Measurements from ENCODE around the gene ZBTB8OS. TPM values are rescaled to one million over a fixed set of nuclear protein-coding genes. Genes with fewer than 3 reads are reported as not detected.

The ZBTB8OS gene
- total RNA-seq, 2 experiments from 2014 or later, result 23.9 to 24.1 TPM

- no peak for ATAC-seq (ENCODE audit: poor library complexity)
- intact Hi-C loops (cut with DNase I, micrococcal nuclease), result no loop called here
- no peaks in the 10 kb centered on the region for H3K36me3 ChIP-seq (ENCODE audit: insufficient read depth, low read length)
- no peak for DNase-seq
- no peaks in the 10 kb centered on the region for H3K27me3 ChIP-seq (ENCODE audit: control insufficient read depth in 1 of 2, insufficient read depth in 2 of 2, low read length in 2 of 2)
- Mint-ChIP-seq H3K27ac (no peak overlapping the region), H3K4me1 (ENCODE audit: low read depth) (no peaks in the 10 kb centered on the region), H3K4me3 (no peak overlapping the region), H3K36me3 (ENCODE audit: low read depth) (no peaks in the 10 kb centered on the region), H3K9me3 (no peaks in the 10 kb centered on the region), H3K27me3 (peaks cover 4% of the 10 kb centered on the region)
- H3K4me3 ChIP-seq (ENCODE audit: low read length), result no peak overlapping the region
- ChIA-PET POLR2A (interaction anchor here (0.7 kb wide), 1 partner anchor 45 kb away, joined by 4 read pairs; the partner anchor contains the start of gene RBBP4), CTCF (interaction anchor here (3.1 kb wide), 1 partner anchor 17 kb away, joined by 11 read pairs; no protein-coding TSS in a partner anchor)
- H3K9me3 ChIP-seq (ENCODE audit: control insufficient read depth in 1 of 2, insufficient read depth in 1 of 2, low read length in 2 of 2), result no peaks in the 10 kb centered on the region
- H3K4me1 ChIP-seq (ENCODE audit: insufficient read depth, low read length), result peaks cover 7% of the 10 kb centered on the region
- no peak for TF ChIP-seq CTCF (IDR thresholded peaks at IDR 0.05)
- no peak overlapping the region for H3K27ac ChIP-seq (ENCODE audit: low read depth in 1 of 2, low read length in 2 of 2)
Measured at GRCh38 chr1:32695098-32695904, 45.0 kb upstream of the ZBTB8OS start.

- Mint-ChIP-seq H3K9me3 (no peaks in the 10 kb centered on the region), H3K27me3 (no peaks in the 10 kb centered on the region), H3K4me3 (no peak overlapping the region), H3K36me3 (ENCODE audit: low read depth) (no peaks in the 10 kb centered on the region), H3K4me1 (ENCODE audit: low read depth) (no peaks in the 10 kb centered on the region), H3K27ac (no peak overlapping the region)
- no peak overlapping the region for H3K27ac ChIP-seq (ENCODE audit: low read depth in 1 of 2, low read length in 2 of 2)
- POLR2A ChIA-PET, result no interaction called here
- DNase-seq, result no peak
- no peak overlapping the region for H3K4me3 ChIP-seq (ENCODE audit: low read length)
- H3K36me3 ChIP-seq (ENCODE audit: insufficient read depth, low read length), result no peaks in the 10 kb centered on the region
- intact Hi-C loops (cut with DNase I, micrococcal nuclease), result no loop called here
- no peaks in the 10 kb centered on the region for H3K27me3 ChIP-seq (ENCODE audit: control insufficient read depth in 1 of 2, insufficient read depth in 2 of 2, low read length in 2 of 2)
- CTCF ChIA-PET, result interaction anchor here (3.1 kb wide), 1 partner anchor 19 kb away, joined by 11 read pairs; no protein-coding TSS in a partner anchor
- no peak for ATAC-seq (ENCODE audit: poor library complexity)
- no peaks in the 10 kb centered on the region for H3K9me3 ChIP-seq (ENCODE audit: control insufficient read depth in 1 of 2, insufficient read depth in 1 of 2, low read length in 2 of 2)
- H3K4me1 ChIP-seq (ENCODE audit: insufficient read depth, low read length), result peaks cover 7% of the 10 kb centered on the region
- no peak for TF ChIP-seq CTCF (IDR thresholded peaks at IDR 0.05)
Measured at GRCh38 chr1:32693455-32694174, 43.3 kb upstream of the ZBTB8OS start.

GRCh38 chr1:32686387-32686786 lies 36.0 kb upstream of the ZBTB8OS start:
- H3K27ac Mint-ChIP-seq, result no peak overlapping the region

More at GRCh38 chr1:32686387-32686786, 36.0 kb upstream of the ZBTB8OS start:
- Mint-ChIP-seq H3K4me3 (no peak overlapping the region), H3K27me3 (no peaks in the 10 kb centered on the region), H3K9me3 (no peaks in the 10 kb centered on the region), H3K4me1 (ENCODE audit: low read depth) (no peaks in the 10 kb centered on the region), H3K36me3 (ENCODE audit: low read depth) (peaks cover 49% of the 10 kb centered on the region)
- Histone ChIP-seq H3K27me3 (ENCODE audit: control insufficient read depth in 1 of 2, insufficient read depth in 2 of 2, low read length in 2 of 2) (no peaks in the 10 kb centered on the region), H3K4me1 (ENCODE audit: insufficient read depth, low read length) (no peaks in the 10 kb centered on the region), H3K9me3 (ENCODE audit: control insufficient read depth in 1 of 2, insufficient read depth in 1 of 2, low read length in 2 of 2) (no peaks in the 10 kb centered on the region), H3K4me3 (ENCODE audit: low read length) (no peak overlapping the region), H3K27ac (ENCODE audit: low read depth in 1 of 2, low read length in 2 of 2) (no peak overlapping the region), H3K36me3 (ENCODE audit: insufficient read depth, low read length) (peaks cover 47% of the 10 kb centered on the region)
- ChIA-PET POLR2A (interaction anchor here (1.4 kb wide), 1 partner anchor 36 kb away, joined by 5 read pairs; the partner anchor contains the start of genes RBBP4 and ZBTB8OS), CTCF (no interaction called here)
- DNase-seq, result no peak
- TF ChIP-seq CTCF (IDR thresholded peaks at IDR 0.05), result no peak
- intact Hi-C loops (cut with DNase I, micrococcal nuclease), result no loop called here
- no peak for ATAC-seq (ENCODE audit: poor library complexity)

Data from CD4-positive, alpha-beta T cell (primary cell).